Lower lobe of right lung (tissue), 2 donors: ENCODE results near the gene SIK1. TPM values are rescaled to one million over a fixed set of nuclear protein-coding genes. Genes with fewer than 3 reads are reported as not detected.
A peak's percentile ranks its signal among the peaks of the same experiment; 100 is the strongest.
"Not testable (repeated sequence)": the region's sequence is repeated elsewhere in the genome, so short reads cannot be mapped to it uniquely, and the experiment has no call there.

Experiments
- ATAC-seq, 2 donors: fragments of 200-7000 bp; cut with Tn5 transposase; one replicate each; pipeline ENCODE4 v1.9.1; 2020 to 2022; ENCODE audit warnings: mild to moderate bottlenecking in 2 of 2, moderate library complexity in 2 of 2
- DNase-seq: peaks from one replicate; pipeline ENCODE4 v3.0.0-alpha.2; 2020
- H3K27ac ChIP-seq: fragments of 200-600 bp; one replicate; pipeline ENCODE4 v1.8.0; 2022
- H3K27me3 ChIP-seq: fragments of 200-600 bp; one replicate; pipeline ENCODE4 v1.8.0; 2022; ENCODE audit warnings: low read depth
- H3K36me3 ChIP-seq: fragments of 200-600 bp; one replicate; pipeline ENCODE4 v1.8.0; 2022; ENCODE audit warnings: mild to moderate bottlenecking
- H3K4me1 ChIP-seq: fragments of 200-600 bp; one replicate; pipeline ENCODE4 v1.8.0; 2022
- H3K4me3 ChIP-seq: fragments of 200-600 bp; one replicate; pipeline ENCODE4 v1.8.0; 2022; ENCODE audit warnings: mild to moderate bottlenecking
- H3K9me3 ChIP-seq: fragments of 200-600 bp; one replicate; pipeline ENCODE4 v1.8.0; 2022
- intact Hi-C: fragments of 100-400 bp; cut with DNase I; formaldehyde crosslinking; loops from one replicate; pipeline ENCODE4 v1.11.0; 2022
- total RNA-seq: library from RNA; stranded (reverse); fragmentation: NEBNext Ultra II Directional; extraction: Animal tissue kit (Norgen Biotek cat#: 25700); gene quantifications from one replicate; pipeline ENCODE4 v1.2.1, GENCODE V29; 2021
- donor health status: DM: no; HTN: yes; CAD: no; lungs with severe emphysema.

The SIK1 gene
- total RNA-seq, 1 donor from 2014 or later: 30.1 TPM

- H3K4me1 ChIP-seq, ATAC-seq, DNase-seq, H3K27me3 ChIP-seq, H3K27ac ChIP-seq, H3K36me3 ChIP-seq, H3K9me3 ChIP-seq, intact Hi-C loops, H3K4me3 ChIP-seq: not testable (repeated sequence)
Measured at GRCh38 chr21:43454176-43454575, 27.2 kb upstream of the SIK1 start.

- intact Hi-C loops, H3K9me3 ChIP-seq, H3K27me3 ChIP-seq, H3K4me1 ChIP-seq, H3K4me3 ChIP-seq, DNase-seq, H3K27ac ChIP-seq, H3K36me3 ChIP-seq: not testable (repeated sequence)
- ATAC-seq: peak; percentile 65 to 76
Measured at GRCh38 chr21:43451850-43452249, 24.9 kb upstream of the SIK1 start.

GRCh38 chr21:43450287-43450686, 23.4 kb upstream of the SIK1 start:
- DNase-seq, H3K36me3 ChIP-seq, intact Hi-C loops, H3K27me3 ChIP-seq, H3K4me3 ChIP-seq, H3K9me3 ChIP-seq, H3K27ac ChIP-seq, H3K4me1 ChIP-seq, ATAC-seq: not testable (repeated sequence)

- H3K4me3 ChIP-seq, DNase-seq, H3K9me3 ChIP-seq, intact Hi-C loops, H3K4me1 ChIP-seq, H3K27ac ChIP-seq, H3K36me3 ChIP-seq, H3K27me3 ChIP-seq: not testable (repeated sequence)
- ATAC-seq: peak; percentile 56 to 65
Measured at GRCh38 chr21:43447353-43447977, 20.5 kb upstream of the SIK1 start.

GRCh38 chr21:43446277-43446932, 19.5 kb upstream of the SIK1 start:
- H3K36me3 ChIP-seq, H3K27me3 ChIP-seq, H3K27ac ChIP-seq, DNase-seq, intact Hi-C loops, H3K4me3 ChIP-seq, H3K4me1 ChIP-seq, H3K9me3 ChIP-seq: not testable (repeated sequence)
- peak; percentile 63 to 79 for ATAC-seq

GRCh38 chr21:43444524-43444923, 17.6 kb upstream of the SIK1 start:
- H3K4me3 ChIP-seq, H3K27ac ChIP-seq, H3K36me3 ChIP-seq, ATAC-seq, DNase-seq, intact Hi-C loops, H3K27me3 ChIP-seq, H3K9me3 ChIP-seq, H3K4me1 ChIP-seq: not testable (repeated sequence)

GRCh38 chr21:43442571-43442970, 15.6 kb upstream of the SIK1 start:
- H3K27ac ChIP-seq, H3K36me3 ChIP-seq, DNase-seq, H3K4me3 ChIP-seq, ATAC-seq, H3K9me3 ChIP-seq, intact Hi-C loops, H3K27me3 ChIP-seq, H3K4me1 ChIP-seq: not testable (repeated sequence)

GRCh38 chr21:43440835-43441727, 14.2 kb upstream of the SIK1 start:
- H3K4me3 ChIP-seq, H3K4me1 ChIP-seq, DNase-seq, H3K27ac ChIP-seq, H3K36me3 ChIP-seq, H3K27me3 ChIP-seq, H3K9me3 ChIP-seq, intact Hi-C loops: not testable (repeated sequence)
- ATAC-seq: peak; percentile 44 to 80

GRCh38 chr21:43439316-43440075, 12.6 kb upstream of the SIK1 start:
- H3K27ac ChIP-seq, H3K9me3 ChIP-seq, H3K27me3 ChIP-seq, H3K36me3 ChIP-seq, H3K4me1 ChIP-seq, H3K4me3 ChIP-seq, intact Hi-C loops, DNase-seq: not testable (repeated sequence)
- peak in 1 of 2 donors; percentile 35 for ATAC-seq

- H3K27me3 ChIP-seq, H3K4me3 ChIP-seq, H3K9me3 ChIP-seq, H3K4me1 ChIP-seq, H3K27ac ChIP-seq, intact Hi-C loops, DNase-seq, H3K36me3 ChIP-seq: not testable (repeated sequence)
- peak; percentile 71 to 91 for ATAC-seq
Measured at GRCh38 chr21:43436272-43436671, 9.3 kb upstream of the SIK1 start.

GRCh38 chr21:43433340-43434136, 6.6 kb upstream of the SIK1 start:
- H3K4me3 ChIP-seq, intact Hi-C loops: not testable (repeated sequence)

GRCh38 chr21:43430830-43431416, 4.0 kb upstream of the SIK1 start:
- H3K27me3 ChIP-seq, ATAC-seq, H3K27ac ChIP-seq, H3K4me1 ChIP-seq, H3K36me3 ChIP-seq, DNase-seq, intact Hi-C loops, H3K4me3 ChIP-seq, H3K9me3 ChIP-seq: not testable (repeated sequence)

More at GRCh38 chr21:43433340-43434136, 6.6 kb upstream of the SIK1 start:
- not testable (repeated sequence) for H3K36me3 ChIP-seq, ATAC-seq, H3K27ac ChIP-seq, H3K4me1 ChIP-seq, H3K27me3 ChIP-seq, H3K9me3 ChIP-seq, DNase-seq
